ENCODE data around the gene RPAP3. TPM values are rescaled to one million over a fixed set of nuclear protein-coding genes. Genes with fewer than 3 reads are reported as not detected.
A peak's percentile ranks its signal among the peaks of the same experiment; 100 is the strongest.

RPAP3 gene
- total RNA-seq, 1 experiment from 2014 or later: 67.7 TPM

GRCh38 chr12:47652521-47653234, 53.2 kb downstream of the RPAP3 start:
- peaks cover 14% of the 10 kb centered on the region for H3K4me1 ChIP-seq
- H3K27ac Mint-ChIP-seq (ENCODE audit: unreplicated experiment): peak overlapping the region; percentile 58
- DNase-seq: peak; percentile 61 to 64
- H3K4me1 Mint-ChIP-seq (ENCODE audit: low read depth, unreplicated experiment): peaks cover 6% of the 10 kb centered on the region
- no peaks in the 10 kb centered on the region for H3K27me3 ChIP-seq (replicated peaks; ENCODE audit: control insufficient read depth, insufficient read depth, low read length)
- intact Hi-C loops (cut with micrococcal nuclease; ENCODE audit: unreplicated experiment): loop anchor here (1.0 kb wide), 1 partner anchor 127 kb away; no protein-coding TSS in a partner anchor
- BruUV-seq (replicated peaks): no TSS peak
- no peaks in the 10 kb centered on the region for H3K9me3 ChIP-seq
- H3K4me3 ChIP-seq (ENCODE audit: low read depth, low read length): no peak overlapping the region
- 0 out of 2 replicates have a peak, but pooled peaks cover 1% of the 10 kb centered on the region for H3K36me3 ChIP-seq (ENCODE audit: control insufficient read depth, insufficient read depth, low read length)
- no peaks in the 10 kb centered on the region for H3K27me3 Mint-ChIP-seq (ENCODE audit: insufficient read depth, unreplicated experiment)
- H3K36me3 Mint-ChIP-seq (ENCODE audit: insufficient read depth, unreplicated experiment): peaks cover 10% of the 10 kb centered on the region
- no peak overlapping the region for H3K4me3 Mint-ChIP-seq (ENCODE audit: unreplicated experiment)
- TF ChIP-seq, protein P1, sequence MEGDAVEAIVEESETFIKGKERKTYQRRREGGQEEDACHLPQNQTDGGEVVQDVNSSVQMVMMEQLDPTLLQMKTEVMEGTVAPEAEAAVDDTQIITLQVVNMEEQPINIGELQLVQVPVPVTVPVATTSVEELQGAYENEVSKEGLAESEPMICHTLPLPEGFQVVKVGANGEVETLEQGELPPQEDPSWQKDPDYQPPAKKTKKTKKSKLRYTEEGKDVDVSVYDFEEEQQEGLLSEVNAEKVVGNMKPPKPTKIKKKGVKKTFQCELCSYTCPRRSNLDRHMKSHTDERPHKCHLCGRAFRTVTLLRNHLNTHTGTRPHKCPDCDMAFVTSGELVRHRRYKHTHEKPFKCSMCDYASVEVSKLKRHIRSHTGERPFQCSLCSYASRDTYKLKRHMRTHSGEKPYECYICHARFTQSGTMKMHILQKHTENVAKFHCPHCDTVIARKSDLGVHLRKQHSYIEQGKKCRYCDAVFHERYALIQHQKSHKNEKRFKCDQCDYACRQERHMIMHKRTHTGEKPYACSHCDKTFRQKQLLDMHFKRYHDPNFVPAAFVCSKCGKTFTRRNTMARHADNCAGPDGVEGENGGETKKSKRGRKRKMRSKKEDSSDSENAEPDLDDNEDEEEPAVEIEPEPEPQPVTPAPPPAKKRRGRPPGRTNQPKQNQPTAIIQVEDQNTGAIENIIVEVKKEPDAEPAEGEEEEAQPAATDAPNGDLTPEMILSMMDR (IDR thresholded peaks at IDR 0.05; ENCODE audit: insufficient read depth in 1 of 2, low read depth in 1 of 2, low read length in 1 of 2, severe bottlenecking in 1 of 2, unreplicated experiment in 1 of 2): no peak
- ChIA-PET CTCF (interaction anchor here (0.5 to 2.5 kb wide), 8 partner anchors 16 to 185 kb away, joined by 3 to 24 read pairs (median 3); partner anchors contain the start of gene RAPGEF3), POLR2A (interaction anchor here (0.6 kb wide), 1 partner anchor 1238 kb away, joined by 4 read pairs; no protein-coding TSS in a partner anchor)
- no peaks in the 10 kb centered on the region for H3K9me3 Mint-ChIP-seq (ENCODE audit: unreplicated experiment)

- Mint-ChIP-seq H3K36me3 (ENCODE audit: insufficient read depth, unreplicated experiment) (peaks cover 10% of the 10 kb centered on the region), H3K4me1 (ENCODE audit: low read depth, unreplicated experiment) (peaks cover 6% of the 10 kb centered on the region), H3K27me3 (ENCODE audit: insufficient read depth, unreplicated experiment) (no peaks in the 10 kb centered on the region), H3K4me3 (ENCODE audit: unreplicated experiment) (no peak overlapping the region), H3K9me3 (ENCODE audit: unreplicated experiment) (no peaks in the 10 kb centered on the region), H3K27ac (ENCODE audit: unreplicated experiment) (peak overlapping the region; percentile 58)
- H3K27me3 ChIP-seq (replicated peaks; ENCODE audit: control insufficient read depth, insufficient read depth, low read length): no peaks in the 10 kb centered on the region
- ChIA-PET CTCF (interaction anchor here (0.6 to 2.5 kb wide), 5 partner anchors 14 to 107 kb away, joined by 3 to 24 read pairs (median 6); partner anchors contain the start of gene RAPGEF3), POLR2A (interaction anchor here (0.6 kb wide), 1 partner anchor 1237 kb away, joined by 4 read pairs; no protein-coding TSS in a partner anchor)
- intact Hi-C loops (cut with micrococcal nuclease; ENCODE audit: unreplicated experiment): loop anchor here (1.0 kb wide), 2 partner anchors 35 to 128 kb away; no protein-coding TSS in a partner anchor
- peak; percentile 62 to 72 for DNase-seq
- TF ChIP-seq, protein P1 (IDR thresholded peaks at IDR 0.05; ENCODE audit: insufficient read depth in 1 of 2, low read depth in 1 of 2, low read length in 1 of 2, severe bottlenecking in 1 of 2, unreplicated experiment in 1 of 2): peak; percentile 66 to 75
- H3K4me3 ChIP-seq (ENCODE audit: low read depth, low read length): no peak overlapping the region
- H3K9me3 ChIP-seq: no peaks in the 10 kb centered on the region
- H3K4me1 ChIP-seq: peaks cover 14% of the 10 kb centered on the region
- H3K36me3 ChIP-seq (ENCODE audit: control insufficient read depth, insufficient read depth, low read length): 0 out of 2 replicates have a peak, but pooled peaks cover 1% of the 10 kb centered on the region
- BruUV-seq (replicated peaks): no TSS peak
Measured at GRCh38 chr12:47651368-47652254, 54.2 kb downstream of the RPAP3 start.

DNA sequence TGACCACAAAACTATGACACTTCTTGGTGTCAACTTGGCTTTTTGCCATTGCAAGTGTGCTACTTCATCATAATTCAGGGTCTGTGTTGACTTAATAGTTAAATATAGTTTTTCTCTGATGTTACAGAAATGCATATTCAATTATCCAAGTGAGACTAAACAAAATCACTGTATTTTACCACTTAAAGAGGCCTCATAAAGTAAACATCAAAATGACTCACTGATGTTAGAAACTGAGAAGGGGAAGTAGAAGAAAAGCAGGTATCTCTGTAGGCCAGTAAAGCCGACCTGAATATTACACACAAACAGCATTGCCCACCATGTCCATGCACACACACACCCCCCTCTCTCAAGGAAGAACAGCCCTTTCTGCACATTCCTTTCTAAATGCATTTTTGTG, 55.4 kb downstream of the RPAP3 start:
- no peaks in the 10 kb centered on the region for H3K27me3 Mint-ChIP-seq (ENCODE audit: insufficient read depth, unreplicated experiment)
- no TSS peak for BruUV-seq (replicated peaks)
- 0 out of 2 replicates have a peak, but pooled peaks cover 1% of the 10 kb centered on the region for H3K36me3 ChIP-seq (ENCODE audit: control insufficient read depth, insufficient read depth, low read length)
- no peaks in the 10 kb centered on the region for H3K9me3 Mint-ChIP-seq (ENCODE audit: unreplicated experiment)
- no peak overlapping the region for H3K4me3 Mint-ChIP-seq (ENCODE audit: unreplicated experiment)
- no peaks in the 10 kb centered on the region for H3K9me3 ChIP-seq
- H3K36me3 Mint-ChIP-seq (ENCODE audit: insufficient read depth, unreplicated experiment): peaks cover 10% of the 10 kb centered on the region
- H3K4me3 ChIP-seq (ENCODE audit: low read depth, low read length): no peak overlapping the region
- H3K27me3 ChIP-seq (replicated peaks; ENCODE audit: control insufficient read depth, insufficient read depth, low read length): no peaks in the 10 kb centered on the region
- POLR2A ChIA-PET: no interaction called here
- peaks cover 6% of the 10 kb centered on the region for H3K4me1 Mint-ChIP-seq (ENCODE audit: low read depth, unreplicated experiment)
- TF ChIP-seq, protein P1 (IDR thresholded peaks at IDR 0.05; ENCODE audit: insufficient read depth in 1 of 2, low read depth in 1 of 2, low read length in 1 of 2, severe bottlenecking in 1 of 2, unreplicated experiment in 1 of 2): no peak
- H3K4me1 ChIP-seq: peaks cover 14% of the 10 kb centered on the region
- H3K27ac Mint-ChIP-seq (ENCODE audit: unreplicated experiment): no peak overlapping the region
- no peak for DNase-seq
- intact Hi-C loops (cut with micrococcal nuclease; ENCODE audit: unreplicated experiment): no loop called here
- CTCF ChIA-PET: no interaction called here
